GM23338 (cell line): ENCODE data around the gene NALF2. TPM values are rescaled to one million over a fixed set of nuclear protein-coding genes. Genes with fewer than 3 reads are reported as not detected.

Experiments
- ATAC-seq: fragments of 200-7000 bp; cut with Tn5 transposase; 3 replicates; pipeline ENCODE4 v1.9.1; 2020
- DNase-seq: peaks from one replicate; pipeline ENCODE4 v3.0.0-alpha.2; 2015; ENCODE audit warnings: low spot score
- H2AFZ ChIP-seq: fragments of 200-600 bp; sonication (generic); 2 replicates; pipeline ENCODE4 v1.8.0; 2016; ENCODE audit warnings: antibody characterized with exemption, mild to moderate bottlenecking, moderate library complexity
- H3F3A ChIP-seq: fragments of 200-600 bp; sonication (generic); replicated peaks from 2 replicates; pipeline ENCODE4 v1.8.0; 2017; ENCODE audit warnings: antibody characterized with exemption, mixed run types, low read depth
- H3K27ac ChIP-seq: fragments of 200-600 bp; sonication (generic); 2 replicates; pipeline ENCODE4 v1.6.1; 2016; ENCODE audit warnings: low read depth
- H3K27me3 ChIP-seq: fragments of 200-600 bp; sonication (generic); 2 replicates; pipeline ENCODE4 v1.8.0; 2016; ENCODE audit warnings: mild to moderate bottlenecking, mixed run types, moderate library complexity; ENCODE audit not compliant: insufficient read depth
- H3K36me3 ChIP-seq: fragments of 200-600 bp; sonication (generic); 2 replicates; pipeline ENCODE4 v1.8.0; 2016; ENCODE audit warnings: mild to moderate bottlenecking; ENCODE audit not compliant: insufficient read depth
- H3K4me1 ChIP-seq: fragments of 200-600 bp; sonication (generic); 2 replicates; pipeline ENCODE4 v1.8.0; 2016; ENCODE audit warnings: mild to moderate bottlenecking, moderate library complexity; ENCODE audit not compliant: insufficient read depth
- H3K4me2 ChIP-seq: fragments of 200-600 bp; sonication (generic); 2 replicates; pipeline ENCODE4 v1.7.1; 2017; ENCODE audit warnings: mixed run types
- H3K4me3 ChIP-seq: fragments of 200-600 bp; sonication (generic); 2 replicates; pipeline ENCODE4 v1.6.1; 2016; ENCODE audit warnings: mixed run types
- H3K79me2 ChIP-seq: fragments of 200-600 bp; sonication (generic); replicated peaks from 2 replicates; pipeline ENCODE4 v1.8.0; 2017; ENCODE audit warnings: mild to moderate bottlenecking; ENCODE audit not compliant: insufficient read depth
- H3K9me2 ChIP-seq: fragments of 200-600 bp; sonication (generic); 2 replicates; pipeline ENCODE4 v1.8.0; 2017; ENCODE audit not compliant: insufficient read depth
- H4K20me1 ChIP-seq: fragments of 200-600 bp; sonication (generic); replicated peaks from 2 replicates; pipeline ENCODE4 v1.8.0; 2017; ENCODE audit warnings: mild to moderate bottlenecking; ENCODE audit not compliant: insufficient read depth
- H3K27ac Mint-ChIP-seq: 2 replicates; pipeline ENCODE4 v1.8.0; 2020; ENCODE audit warnings: inconsistent platforms, mild to moderate bottlenecking, moderate library complexity, mixed read lengths
- H3K27me3 Mint-ChIP-seq: 3 replicates; pipeline ENCODE4 v1.8.0; 2022; ENCODE audit warnings: low read depth, mild to moderate bottlenecking, moderate library complexity, mixed read lengths, inconsistent platforms; ENCODE audit not compliant: insufficient read depth, poor library complexity
- H3K36me3 Mint-ChIP-seq: 3 replicates; pipeline ENCODE4 v1.8.0; 2021; ENCODE audit warnings: low read depth, mild to moderate bottlenecking, inconsistent platforms, moderate library complexity, mixed read lengths
- H3K4me1 Mint-ChIP-seq: 3 replicates; pipeline ENCODE4 v1.8.0; 2020; ENCODE audit warnings: mild to moderate bottlenecking, inconsistent platforms, mixed read lengths
- H3K4me3 Mint-ChIP-seq: 3 replicates; pipeline ENCODE4 v1.8.0; 2021; ENCODE audit warnings: moderate library complexity, mild to moderate bottlenecking, inconsistent platforms, mixed read lengths
- H3K9me3 Mint-ChIP-seq: 3 replicates; pipeline ENCODE4 v1.8.0; 2020; ENCODE audit warnings: moderate library complexity, mild to moderate bottlenecking, inconsistent platforms, mixed read lengths
- JUNB ChIP-seq: IDR thresholded peaks from one replicate; pipeline ENCODE4 v1.6.1; 2016; ENCODE audit warnings: antibody characterized with exemption; ENCODE audit not compliant: unreplicated experiment
- NANOG ChIP-seq: IDR thresholded peaks from 2 replicates; pipeline ENCODE4 v1.6.1; 2016; ENCODE audit warnings: antibody characterized with exemption, borderline replicate concordance
- STAT1 ChIP-seq: IDR thresholded peaks from one replicate; pipeline ENCODE4 v1.6.1; 2016; ENCODE audit warnings: antibody characterized with exemption; ENCODE audit not compliant: unreplicated experiment
- polyA plus RNA-seq: library from polyadenylated mRNA; unstranded; fragments of >200 nt; fragmentation: Nextera tagmentation; extraction: Ambion mirVana; gene quantifications from 2 replicates; pipeline ENCODE4 v1.2.1, GENCODE V29; 2016
- total RNA-seq: library from RNA; depleted of rRNA; stranded (reverse); fragments of >200 nt; shearing (Covaris generic); gene quantifications from 2 replicates; pipeline ENCODE4 v1.2.3, GENCODE V29; 2014
- TF ChIP-seq, protein P1 (sequence below): fragments of 250-450 bp; sonication (Bioruptor Pico); IDR thresholded peaks from 2 replicates; pipeline ENCODE4 v1.5.0; 2020; ENCODE audit warnings: mild to moderate bottlenecking, moderate library complexity
- TF ChIP-seq, protein P2 (sequence below): IDR thresholded peaks from one replicate; pipeline ENCODE4 v1.6.1; 2018; ENCODE audit warnings: antibody characterized with exemption; ENCODE audit not compliant: unreplicated experiment

NALF2 gene
- total and polyA plus RNA-seq, 2 experiments from 2014 or later, result 4.4 to 10.5 TPM

DNA sequence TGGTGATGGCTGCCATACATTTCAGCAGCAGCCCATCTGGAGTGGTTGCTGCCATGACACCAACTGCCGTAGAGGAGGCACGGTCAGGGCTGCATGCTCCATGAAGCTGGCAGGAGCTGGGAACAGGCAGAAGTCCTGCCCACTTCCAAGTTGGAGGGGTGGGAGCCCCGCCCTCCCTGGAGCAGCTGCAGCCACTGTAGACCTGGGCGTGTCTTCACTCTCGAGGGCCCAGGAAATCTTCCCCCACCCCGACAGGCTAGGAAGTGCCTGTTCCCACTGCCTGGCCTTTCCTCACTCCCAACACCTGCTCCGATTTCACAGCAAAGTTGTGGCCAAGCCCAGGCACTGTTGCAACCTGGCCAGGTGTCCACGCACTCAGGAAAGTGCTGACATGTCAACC, 42.3 kb downstream of the NALF2 start (continued):
- TF ChIP-seq, protein P1, sequence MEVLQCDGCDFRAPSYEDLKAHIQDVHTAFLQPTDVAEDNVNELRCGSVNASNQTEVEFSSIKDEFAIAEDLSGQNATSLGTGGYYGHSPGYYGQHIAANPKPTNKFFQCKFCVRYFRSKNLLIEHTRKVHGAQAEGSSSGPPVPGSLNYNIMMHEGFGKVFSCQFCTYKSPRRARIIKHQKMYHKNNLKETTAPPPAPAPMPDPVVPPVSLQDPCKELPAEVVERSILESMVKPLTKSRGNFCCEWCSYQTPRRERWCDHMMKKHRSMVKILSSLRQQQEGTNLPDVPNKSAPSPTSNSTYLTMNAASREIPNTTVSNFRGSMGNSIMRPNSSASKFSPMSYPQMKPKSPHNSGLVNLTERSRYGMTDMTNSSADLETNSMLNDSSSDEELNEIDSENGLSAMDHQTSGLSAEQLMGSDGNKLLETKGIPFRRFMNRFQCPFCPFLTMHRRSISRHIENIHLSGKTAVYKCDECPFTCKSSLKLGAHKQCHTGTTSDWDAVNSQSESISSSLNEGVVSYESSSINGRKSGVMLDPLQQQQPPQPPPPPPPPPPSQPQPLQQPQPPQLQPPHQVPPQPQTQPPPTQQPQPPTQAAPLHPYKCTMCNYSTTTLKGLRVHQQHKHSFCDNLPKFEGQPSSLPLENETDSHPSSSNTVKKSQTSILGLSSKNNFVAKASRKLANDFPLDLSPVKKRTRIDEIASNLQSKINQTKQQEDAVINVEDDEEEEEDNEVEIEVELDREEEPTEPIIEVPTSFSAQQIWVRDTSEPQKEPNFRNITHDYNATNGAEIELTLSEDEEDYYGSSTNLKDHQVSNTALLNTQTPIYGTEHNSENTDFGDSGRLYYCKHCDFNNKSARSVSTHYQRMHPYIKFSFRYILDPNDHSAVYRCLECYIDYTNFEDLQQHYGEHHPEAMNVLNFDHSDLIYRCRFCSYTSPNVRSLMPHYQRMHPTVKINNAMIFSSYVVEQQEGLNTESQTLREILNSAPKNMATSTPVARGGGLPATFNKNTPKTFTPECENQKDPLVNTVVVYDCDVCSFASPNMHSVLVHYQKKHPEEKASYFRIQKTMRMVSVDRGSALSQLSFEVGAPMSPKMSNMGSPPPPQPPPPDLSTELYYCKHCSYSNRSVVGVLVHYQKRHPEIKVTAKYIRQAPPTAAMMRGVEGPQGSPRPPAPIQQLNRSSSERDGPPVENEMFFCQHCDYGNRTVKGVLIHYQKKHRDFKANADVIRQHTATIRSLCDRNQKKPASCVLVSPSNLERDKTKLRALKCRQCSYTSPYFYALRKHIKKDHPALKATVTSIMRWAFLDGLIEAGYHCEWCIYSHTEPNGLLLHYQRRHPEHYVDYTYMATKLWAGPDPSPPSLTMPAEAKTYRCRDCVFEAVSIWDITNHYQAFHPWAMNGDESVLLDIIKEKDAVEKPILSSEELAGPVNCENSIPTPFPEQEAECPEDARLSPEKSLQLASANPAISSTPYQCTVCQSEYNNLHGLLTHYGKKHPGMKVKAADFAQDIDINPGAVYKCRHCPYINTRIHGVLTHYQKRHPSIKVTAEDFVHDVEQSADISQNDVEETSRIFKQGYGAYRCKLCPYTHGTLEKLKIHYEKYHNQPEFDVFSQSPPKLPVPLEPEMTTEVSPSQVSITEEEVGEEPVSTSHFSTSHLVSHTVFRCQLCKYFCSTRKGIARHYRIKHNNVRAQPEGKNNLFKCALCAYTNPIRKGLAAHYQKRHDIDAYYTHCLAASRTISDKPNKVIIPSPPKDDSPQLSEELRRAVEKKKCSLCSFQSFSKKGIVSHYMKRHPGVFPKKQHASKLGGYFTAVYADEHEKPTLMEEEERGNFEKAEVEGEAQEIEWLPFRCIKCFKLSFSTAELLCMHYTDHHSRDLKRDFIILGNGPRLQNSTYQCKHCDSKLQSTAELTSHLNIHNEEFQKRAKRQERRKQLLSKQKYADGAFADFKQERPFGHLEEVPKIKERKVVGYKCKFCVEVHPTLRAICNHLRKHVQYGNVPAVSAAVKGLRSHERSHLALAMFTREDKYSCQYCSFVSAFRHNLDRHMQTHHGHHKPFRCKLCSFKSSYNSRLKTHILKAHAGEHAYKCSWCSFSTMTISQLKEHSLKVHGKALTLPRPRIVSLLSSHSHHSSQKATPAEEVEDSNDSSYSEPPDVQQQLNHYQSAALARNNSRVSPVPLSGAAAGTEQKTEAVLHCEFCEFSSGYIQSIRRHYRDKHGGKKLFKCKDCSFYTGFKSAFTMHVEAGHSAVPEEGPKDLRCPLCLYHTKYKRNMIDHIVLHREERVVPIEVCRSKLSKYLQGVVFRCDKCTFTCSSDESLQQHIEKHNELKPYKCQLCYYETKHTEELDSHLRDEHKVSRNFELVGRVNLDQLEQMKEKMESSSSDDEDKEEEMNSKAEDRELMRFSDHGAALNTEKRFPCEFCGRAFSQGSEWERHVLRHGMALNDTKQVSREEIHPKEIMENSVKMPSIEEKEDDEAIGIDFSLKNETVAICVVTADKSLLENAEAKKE (CRISPR knock-in tag), result no peak
- TF ChIP-seq NANOG (no peak), STAT1 (no peak)

DNA sequence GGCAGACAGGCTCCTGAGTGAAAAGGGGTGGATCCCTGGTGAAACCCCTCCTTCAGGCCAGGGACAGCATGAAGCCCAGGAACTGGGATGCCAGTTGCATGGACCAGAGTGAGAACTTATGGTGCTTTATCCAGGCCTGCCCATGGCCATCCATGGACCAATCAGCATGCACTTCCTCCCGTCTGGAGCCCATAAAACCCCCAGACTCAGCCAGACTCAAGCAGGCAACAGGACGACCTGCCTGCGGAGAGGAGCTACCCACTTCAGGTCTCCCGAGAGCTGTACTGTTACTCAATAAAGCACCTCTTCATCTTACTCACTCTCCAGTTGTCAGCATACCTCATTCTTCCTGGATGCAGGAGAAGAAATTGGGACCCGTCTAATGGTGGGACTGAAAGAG, 42.9 kb downstream of the NALF2 start:
- peaks cover 12% of the 10 kb centered on the region for H3K36me3 Mint-ChIP-seq
- Histone ChIP-seq H3K4me2 (no peak overlapping the region), H2AFZ (no peak overlapping the region), H4K20me1 (no peaks in the 10 kb centered on the region), H3K79me2 (no peaks in the 10 kb centered on the region), H3K9me2 (no peaks in the 10 kb centered on the region), H3K27ac (no peak overlapping the region), H3K27me3 (no peaks in the 10 kb centered on the region), H3K36me3 (no peaks in the 10 kb centered on the region), H3K4me3 (no peak overlapping the region), H3F3A (no peaks in the 10 kb centered on the region), H3K4me1 (no peaks in the 10 kb centered on the region)
- no peak overlapping the region for H3K27ac Mint-ChIP-seq
- no peak for ATAC-seq
- H3K4me1 Mint-ChIP-seq, result no peaks in the 10 kb centered on the region
- H3K4me3 Mint-ChIP-seq, result no peak overlapping the region
- H3K9me3 Mint-ChIP-seq, result peaks cover 16% of the 10 kb centered on the region
- peaks cover 3% of the 10 kb centered on the region for H3K27me3 Mint-ChIP-seq
- DNase-seq, result no peak
- TF ChIP-seq, protein P1 (CRISPR knock-in tag), result no peak
- no peak for TF ChIP-seq JUNB
- TF ChIP-seq, protein P2, sequence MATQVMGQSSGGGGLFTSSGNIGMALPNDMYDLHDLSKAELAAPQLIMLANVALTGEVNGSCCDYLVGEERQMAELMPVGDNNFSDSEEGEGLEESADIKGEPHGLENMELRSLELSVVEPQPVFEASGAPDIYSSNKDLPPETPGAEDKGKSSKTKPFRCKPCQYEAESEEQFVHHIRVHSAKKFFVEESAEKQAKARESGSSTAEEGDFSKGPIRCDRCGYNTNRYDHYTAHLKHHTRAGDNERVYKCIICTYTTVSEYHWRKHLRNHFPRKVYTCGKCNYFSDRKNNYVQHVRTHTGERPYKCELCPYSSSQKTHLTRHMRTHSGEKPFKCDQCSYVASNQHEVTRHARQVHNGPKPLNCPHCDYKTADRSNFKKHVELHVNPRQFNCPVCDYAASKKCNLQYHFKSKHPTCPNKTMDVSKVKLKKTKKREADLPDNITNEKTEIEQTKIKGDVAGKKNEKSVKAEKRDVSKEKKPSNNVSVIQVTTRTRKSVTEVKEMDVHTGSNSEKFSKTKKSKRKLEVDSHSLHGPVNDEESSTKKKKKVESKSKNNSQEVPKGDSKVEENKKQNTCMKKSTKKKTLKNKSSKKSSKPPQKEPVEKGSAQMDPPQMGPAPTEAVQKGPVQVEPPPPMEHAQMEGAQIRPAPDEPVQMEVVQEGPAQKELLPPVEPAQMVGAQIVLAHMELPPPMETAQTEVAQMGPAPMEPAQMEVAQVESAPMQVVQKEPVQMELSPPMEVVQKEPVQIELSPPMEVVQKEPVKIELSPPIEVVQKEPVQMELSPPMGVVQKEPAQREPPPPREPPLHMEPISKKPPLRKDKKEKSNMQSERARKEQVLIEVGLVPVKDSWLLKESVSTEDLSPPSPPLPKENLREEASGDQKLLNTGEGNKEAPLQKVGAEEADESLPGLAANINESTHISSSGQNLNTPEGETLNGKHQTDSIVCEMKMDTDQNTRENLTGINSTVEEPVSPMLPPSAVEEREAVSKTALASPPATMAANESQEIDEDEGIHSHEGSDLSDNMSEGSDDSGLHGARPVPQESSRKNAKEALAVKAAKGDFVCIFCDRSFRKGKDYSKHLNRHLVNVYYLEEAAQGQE, result no peak
